HepG2 (cell line): ENCODE data around the gene ITGA6. TPM values are rescaled to one million over a fixed set of nuclear protein-coding genes. Genes with fewer than 3 reads are reported as not detected.

Source experiments
- ATAC-seq: fragments of 200-7000 bp; cut with Tn5 transposase; 3 replicates; pipeline ENCODE4 v1.9.1; 2020; ENCODE audit warnings: mild to moderate bottlenecking, moderate library complexity
- BruUV-seq: library from RNA; stranded (reverse); fragments of 400-500 nt; replicated peaks from 2 replicates; lab custom pipeline; 2021; lab: Mats Ljungman, UMichigan
- CTCF ChIA-PET: fragments of 300-600 bp; formaldehyde crosslinking; extraction: SDS; loops from one replicate; lab custom pipeline; 2021; ENCODE audit warnings: low total read pairs, inconsistent platforms, low intra/inter-chr PET ratio; lab: Yijun Ruan, JAX
- POLR2A ChIA-PET: fragments of 350-600 bp; sonication (Branson Sonifier 250); formaldehyde crosslinking; loops from one replicate; lab custom pipeline; 2020; ENCODE audit warnings: antibody characterized with exemption, inconsistent platforms; lab: Yijun Ruan, JAX
- DNase-seq: peaks from one replicate; pipeline ENCODE4 v3.0.0-alpha.2; 2015; ENCODE audit warnings: low spot score
- FAIRE-seq: peaks from 3 replicates; lab custom pipeline; 2011; peaks lifted over from hg19 to GRCh38; lab: Jason Lieb, UNC
- H2AFZ ChIP-seq: one replicate; pipeline ENCODE4 v1.6.1; 2011; ENCODE audit warnings: low read length, inconsistent platforms
- H3K27ac ChIP-seq: fragments of 300-600 bp; 3 replicates; pipeline ENCODE4 v1.8.0; 2011; ENCODE audit warnings: mixed run types, mild to moderate bottlenecking, mixed read lengths, low read length, inconsistent platforms; ENCODE audit not compliant: insufficient read depth; ENCODE audit errors: extremely low read length
- H3K27me3 ChIP-seq, 2 experiments: fragments of 200-600 bp in 1 of 2; 2 replicates in 1 of 2; 3 replicates in 1 of 2; pipeline versions ENCODE4 v1.6.0 to v1.8.0; 2011; ENCODE audit warnings: low read length in 2 of 2, mild to moderate bottlenecking in 2 of 2, moderate library complexity in 2 of 2, inconsistent platforms in 1 of 2; ENCODE audit not compliant: insufficient read depth in 2 of 2, control insufficient read depth in 1 of 2
- H3K36me3 ChIP-seq, 2 experiments: fragments of 200-600 bp in 1 of 2; replicated peaks in 1 of 2; 2 replicates in 1 of 2; 3 replicates in 1 of 2; pipeline versions ENCODE4 v1.5.1 to v1.8.0; 2011; ENCODE audit warnings: low read length in 2 of 2, inconsistent platforms in 1 of 2; ENCODE audit not compliant: insufficient read depth in 2 of 2, control insufficient read depth in 1 of 2
- H3K4me1 ChIP-seq: 2 replicates; pipeline ENCODE4 v1.5.1; 2012; ENCODE audit warnings: low read length, inconsistent platforms; ENCODE audit not compliant: insufficient read depth
- H3K4me2 ChIP-seq: 2 replicates; pipeline ENCODE4 v1.6.0; 2011; ENCODE audit warnings: low read depth, low read length, inconsistent platforms
- H3K4me3 ChIP-seq, 3 experiments: fragments of 200-600 bp in 1 of 3; sonication (generic), shearing (Covaris generic) in 1 of 3; replicated peaks in 1 of 3; 2 replicates each; pipeline ENCODE4 v1.5.1; 2011 to 2016; ENCODE audit warnings: low read length in 3 of 3, inconsistent platforms in 2 of 3, low read depth in 2 of 3, mild to moderate bottlenecking in 2 of 3, control low read depth in 1 of 3, mixed read lengths in 1 of 3; ENCODE audit not compliant: insufficient read depth in 1 of 3
- H3K79me2 ChIP-seq: one replicate; pipeline ENCODE4 v1.6.1; 2011; ENCODE audit warnings: low read length, inconsistent platforms; ENCODE audit not compliant: insufficient read depth
- H3K9ac ChIP-seq: 2 replicates; pipeline ENCODE4 v1.6.0; 2011; ENCODE audit warnings: mild to moderate bottlenecking, low read depth, low read length, inconsistent platforms; ENCODE audit not compliant: insufficient read depth
- H3K9me3 ChIP-seq: 2 replicates; pipeline ENCODE4 v1.5.1; 2012; ENCODE audit warnings: mild to moderate bottlenecking, low read length
- H4K20me1 ChIP-seq: 2 replicates; pipeline ENCODE4 v1.6.0; 2011; ENCODE audit warnings: inconsistent platforms, mild to moderate bottlenecking, low read length, moderate library complexity; ENCODE audit not compliant: insufficient read depth
- AGO2 ChIP-seq: fragments of 200-400 bp; formaldehyde crosslinking; optimal IDR thresholded peaks from 2 replicates; pipeline ENCODE3; 2017; ENCODE audit warnings: mild to moderate bottlenecking, low read depth, low read length, moderate library complexity
- HDAC6 ChIP-seq: fragments of 200-600 bp; sonication (generic); IDR thresholded peaks from 2 replicates; pipeline ENCODE4 v1.7.0; 2017; ENCODE audit warnings: mild to moderate bottlenecking, antibody characterized with exemption, low read length, low read depth
- IKZF5 ChIP-seq: IDR thresholded peaks from 2 replicates; pipeline ENCODE4 v1.6.1; 2018; ENCODE audit warnings: missing genetic modification reagents, mild to moderate bottlenecking, missing compliant biosample characterization
- MED1 ChIP-seq: sonication (generic); formaldehyde crosslinking; IDR thresholded peaks from 2 replicates; pipeline ENCODE4 v1.4.0; 2020; ENCODE audit warnings: missing genetic modification reagents
- ZBTB37 ChIP-seq: sonication (generic); formaldehyde crosslinking; IDR thresholded peaks from 2 replicates; pipeline ENCODE4 v1.4.0; 2020; ENCODE audit warnings: mild to moderate bottlenecking, missing genetic modification reagents
- ZBTB38 ChIP-seq: sonication (generic); formaldehyde crosslinking; IDR thresholded peaks from 2 replicates; pipeline ENCODE4 v1.5.1; 2020; ENCODE audit warnings: mild to moderate bottlenecking, missing genetic modification reagents
- ZFAT ChIP-seq: sonication (generic); formaldehyde crosslinking; conservative IDR thresholded peaks from 2 replicates; pipeline ENCODE4 v1.8.1; 2023; ENCODE audit warnings: missing genetic modification reagents, inconsistent platforms
- ZFP37 ChIP-seq: sonication (generic); formaldehyde crosslinking; IDR thresholded peaks from 2 replicates; pipeline ENCODE4 v1.4.0; 2020; ENCODE audit warnings: missing genetic modification reagents, borderline replicate concordance
- WGBS: methylation state at CpG from one replicate; pipeline ENCODE4 v1.1.6; 2017; ENCODE audit warnings: low lambda C conversion rate; 5-methylcytosine and 5-hydroxymethylcytosine counted together
- in situ Hi-C: cut with HindIII; loops from 2 replicates; pipeline ENCODE4 v1.10.0; 2017; ENCODE audit warnings: low pct_unique_long_range_greater_than_20kb; ENCODE audit not compliant: extremely low pct_ligation_motif_present
- intact Hi-C: fragments of 100-400 bp; cut with micrococcal nuclease; formaldehyde crosslinking; loops from one replicate; pipeline ENCODE4 v1.10.0; 2022; ENCODE audit not compliant: unreplicated experiment
- polyA plus RNA-seq, 8 experiments: library from polyadenylated mRNA; depleted of rRNA in 3 of 8; stranded (reverse) in 7 of 8; unstranded in 1 of 8; fragments of >200 nt; fragmentation: Illumina TruSeq in 4 of 8; extraction: Trizol in 4 of 8; gene quantifications; 2 replicates each; pipeline versions ENCODE4 v1.2.1 to v1.2.3, GENCODE V29; 2011 to 2016; ENCODE audit warnings: low read depth in 4 of 8, missing spikeins in 1 of 8, mixed read lengths in 1 of 8; ENCODE audit not compliant: insufficient read depth in 1 of 8
- total RNA-seq, 5 experiments: library from RNA; depleted of rRNA; stranded (reverse); fragments of >200 nt; fragmentation: Illumina TruSeq; extraction: Trizol; gene quantifications; 2 replicates each; pipeline ENCODE4 v1.2.3, GENCODE V29; 2016; ENCODE audit warnings: low read depth in 1 of 5
- TF ChIP-seq, protein P1 (sequence below): sonication (generic); formaldehyde crosslinking; IDR thresholded peaks from 2 replicates; pipeline ENCODE4 v1.5.1; 2020; ENCODE audit warnings: mild to moderate bottlenecking, missing genetic modification reagents, borderline replicate concordance

The ITGA6 gene
- total and polyA plus RNA-seq, 2 of the 13 experiments (the other 11 are each of a cell fraction or from before 2014, with no cell fraction given) = 24.0 to 92.5 TPM

DNA sequence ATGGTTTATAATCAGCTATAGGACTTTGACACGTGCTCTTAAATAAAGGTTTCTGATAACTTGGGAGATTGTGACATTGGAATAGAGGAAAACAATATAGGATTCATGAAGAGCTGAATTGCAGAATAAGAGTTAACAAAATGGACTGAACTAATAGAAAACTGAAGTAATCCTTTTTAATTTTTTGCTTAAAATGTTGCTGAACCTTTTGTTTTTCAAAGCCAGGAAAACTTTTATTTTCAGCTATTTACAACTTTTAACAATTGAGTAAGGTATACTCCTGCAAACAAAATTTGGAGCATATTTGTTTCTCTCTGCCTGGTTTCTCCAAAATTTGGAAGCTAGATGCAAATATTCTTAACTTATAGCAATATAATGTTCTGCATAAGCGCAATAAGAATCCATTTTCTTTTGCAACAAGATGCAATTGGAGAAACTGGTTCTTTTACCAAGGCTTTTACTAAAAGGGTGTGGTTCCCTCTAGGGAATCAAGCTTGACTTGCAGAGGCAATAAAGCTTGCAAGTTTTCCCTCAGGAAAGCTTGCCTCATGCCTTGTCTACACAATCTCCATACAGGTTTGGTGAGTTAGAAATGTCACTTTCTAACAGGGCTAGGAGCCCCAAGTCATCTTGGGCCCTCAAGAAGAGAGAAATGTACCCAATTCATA lies 118.2 kb downstream of the ITGA6 start:
- ChIA-PET CTCF (no interaction called here), POLR2A (no interaction called here)
- Histone ChIP-seq H3K4me2 (no peak overlapping the region), H3K27ac (no peak overlapping the region), H3K4me1 (no peaks in the 10 kb centered on the region), H3K79me2 (no peaks in the 10 kb centered on the region), H4K20me1 (no peaks in the 10 kb centered on the region), H2AFZ (no peak overlapping the region), H3K27me3 (no peaks in the 10 kb centered on the region), H3K36me3 (no peaks in the 10 kb centered on the region), H3K9me3 (0 out of 2 replicates have a peak, but pooled peaks cover under 1% of the 10 kb centered on the region), H3K9ac (no peak overlapping the region), H3K4me3 (no peak overlapping the region)
- DNase-seq (no peak), ATAC-seq (no peak), FAIRE-seq (no peak)
- in situ Hi-C loops (no loop called here), intact Hi-C loops (no loop called here)
- BruUV-seq = no TSS peak
- 70% methylated on average over 2 of the region's 2 CpGs for WGBS
- TF ChIP-seq MED1 (CRISPR knock-in tag) (no peak), AGO2 (no peak), ZFP37 (CRISPR knock-in tag) (no peak), IKZF5 (no peak), ZBTB38 (no peak), ZFAT (no peak), ZBTB37 (CRISPR knock-in tag) (no peak), HDAC6 (no peak)
- TF ChIP-seq, protein P1, sequence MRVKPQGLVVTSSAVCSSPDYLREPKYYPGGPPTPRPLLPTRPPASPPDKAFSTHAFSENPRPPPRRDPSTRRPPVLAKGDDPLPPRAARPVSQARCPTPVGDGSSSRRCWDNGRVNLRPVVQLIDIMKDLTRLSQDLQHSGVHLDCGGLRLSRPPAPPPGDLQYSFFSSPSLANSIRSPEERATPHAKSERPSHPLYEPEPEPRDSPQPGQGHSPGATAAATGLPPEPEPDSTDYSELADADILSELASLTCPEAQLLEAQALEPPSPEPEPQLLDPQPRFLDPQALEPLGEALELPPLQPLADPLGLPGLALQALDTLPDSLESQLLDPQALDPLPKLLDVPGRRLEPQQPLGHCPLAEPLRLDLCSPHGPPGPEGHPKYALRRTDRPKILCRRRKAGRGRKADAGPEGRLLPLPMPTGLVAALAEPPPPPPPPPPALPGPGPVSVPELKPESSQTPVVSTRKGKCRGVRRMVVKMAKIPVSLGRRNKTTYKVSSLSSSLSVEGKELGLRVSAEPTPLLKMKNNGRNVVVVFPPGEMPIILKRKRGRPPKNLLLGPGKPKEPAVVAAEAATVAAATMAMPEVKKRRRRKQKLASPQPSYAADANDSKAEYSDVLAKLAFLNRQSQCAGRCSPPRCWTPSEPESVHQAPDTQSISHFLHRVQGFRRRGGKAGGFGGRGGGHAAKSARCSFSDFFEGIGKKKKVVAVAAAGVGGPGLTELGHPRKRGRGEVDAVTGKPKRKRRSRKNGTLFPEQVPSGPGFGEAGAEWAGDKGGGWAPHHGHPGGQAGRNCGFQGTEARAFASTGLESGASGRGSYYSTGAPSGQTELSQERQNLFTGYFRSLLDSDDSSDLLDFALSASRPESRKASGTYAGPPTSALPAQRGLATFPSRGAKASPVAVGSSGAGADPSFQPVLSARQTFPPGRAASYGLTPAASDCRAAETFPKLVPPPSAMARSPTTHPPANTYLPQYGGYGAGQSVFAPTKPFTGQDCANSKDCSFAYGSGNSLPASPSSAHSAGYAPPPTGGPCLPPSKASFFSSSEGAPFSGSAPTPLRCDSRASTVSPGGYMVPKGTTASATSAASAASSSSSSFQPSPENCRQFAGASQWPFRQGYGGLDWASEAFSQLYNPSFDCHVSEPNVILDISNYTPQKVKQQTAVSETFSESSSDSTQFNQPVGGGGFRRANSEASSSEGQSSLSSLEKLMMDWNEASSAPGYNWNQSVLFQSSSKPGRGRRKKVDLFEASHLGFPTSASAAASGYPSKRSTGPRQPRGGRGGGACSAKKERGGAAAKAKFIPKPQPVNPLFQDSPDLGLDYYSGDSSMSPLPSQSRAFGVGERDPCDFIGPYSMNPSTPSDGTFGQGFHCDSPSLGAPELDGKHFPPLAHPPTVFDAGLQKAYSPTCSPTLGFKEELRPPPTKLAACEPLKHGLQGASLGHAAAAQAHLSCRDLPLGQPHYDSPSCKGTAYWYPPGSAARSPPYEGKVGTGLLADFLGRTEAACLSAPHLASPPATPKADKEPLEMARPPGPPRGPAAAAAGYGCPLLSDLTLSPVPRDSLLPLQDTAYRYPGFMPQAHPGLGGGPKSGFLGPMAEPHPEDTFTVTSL = no peak
